CMK (cell line): ENCODE results near the gene MTX2.

Experiments
- DNase-seq: peaks from one replicate; pipeline ENCODE4 v3.0.0-alpha.2; 2010; ENCODE audit warnings: low read depth

MTX2 gene

DNA sequence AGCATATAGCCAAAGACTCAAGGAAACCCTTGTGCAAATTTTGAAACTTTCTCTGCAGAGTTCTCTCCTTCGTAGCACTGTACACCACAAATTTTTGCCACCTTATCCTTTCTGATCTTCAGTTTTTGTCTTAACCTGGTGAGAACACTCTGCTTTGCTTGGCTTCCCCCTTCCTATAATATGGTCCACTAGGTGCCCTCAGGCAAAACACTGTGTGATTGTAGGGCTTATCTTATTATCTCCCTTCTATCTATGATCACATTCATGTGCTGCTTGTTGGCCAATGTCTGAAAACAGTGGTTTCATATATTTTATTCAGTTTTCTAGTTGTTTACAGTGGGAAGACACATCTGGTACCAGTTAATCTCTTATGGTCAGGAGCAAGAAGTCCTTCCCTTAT lies 111.1 kb downstream of the MTX2 start:
- DNase-seq: no peak

DNA sequence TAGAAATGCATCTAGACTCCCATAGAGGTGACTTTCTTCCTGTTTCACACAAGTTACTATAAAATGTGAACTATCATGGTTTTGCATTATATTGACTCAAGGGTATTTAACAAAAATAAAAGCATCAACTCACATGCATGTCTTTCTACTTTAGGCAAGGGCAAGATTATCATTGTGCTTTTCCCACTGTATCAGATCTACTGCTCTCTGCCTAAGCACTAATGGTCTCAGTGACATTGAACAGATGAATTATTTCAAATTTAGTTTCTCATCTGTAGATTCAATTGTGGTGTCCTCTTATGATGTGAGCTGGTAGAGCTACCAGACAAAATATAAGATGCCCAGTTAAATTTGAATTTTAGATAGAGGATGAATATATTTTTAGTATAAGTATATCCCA lies 113.9 kb downstream of the MTX2 start:
- no peak for DNase-seq

DNA sequence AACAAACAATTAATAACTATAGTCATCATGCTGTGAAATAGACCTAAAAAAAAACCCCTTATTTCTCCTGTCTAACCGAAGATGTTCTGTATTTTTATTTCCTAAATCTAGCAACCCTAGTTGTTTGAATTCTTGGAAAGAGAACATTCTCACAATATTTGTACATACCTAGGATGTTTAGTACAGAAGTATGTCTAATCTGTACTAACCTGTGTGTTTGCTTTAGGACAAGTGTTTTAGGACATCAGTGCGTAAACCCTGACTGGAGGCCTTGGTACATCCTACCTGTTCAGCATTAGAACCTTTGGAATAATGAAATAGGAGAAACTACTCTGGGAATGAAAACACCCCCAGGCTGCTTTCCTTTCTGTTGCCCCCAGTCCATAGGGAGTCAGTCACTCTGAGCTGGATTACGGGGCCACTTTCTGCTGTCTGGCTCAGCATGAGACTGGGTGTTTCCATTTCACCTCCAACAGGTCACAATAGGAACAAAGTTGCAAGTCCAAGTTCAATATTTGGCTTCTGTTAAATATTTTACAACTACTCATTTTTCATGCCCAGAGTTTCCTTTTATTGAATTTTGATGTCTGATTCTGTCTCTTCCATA lies 114.7 kb downstream of the MTX2 start:
- DNase-seq: no peak

- no peak for DNase-seq
Observed at GRCh38 chr2:176385219-176385759, 116.0 kb downstream of the MTX2 start.

DNA sequence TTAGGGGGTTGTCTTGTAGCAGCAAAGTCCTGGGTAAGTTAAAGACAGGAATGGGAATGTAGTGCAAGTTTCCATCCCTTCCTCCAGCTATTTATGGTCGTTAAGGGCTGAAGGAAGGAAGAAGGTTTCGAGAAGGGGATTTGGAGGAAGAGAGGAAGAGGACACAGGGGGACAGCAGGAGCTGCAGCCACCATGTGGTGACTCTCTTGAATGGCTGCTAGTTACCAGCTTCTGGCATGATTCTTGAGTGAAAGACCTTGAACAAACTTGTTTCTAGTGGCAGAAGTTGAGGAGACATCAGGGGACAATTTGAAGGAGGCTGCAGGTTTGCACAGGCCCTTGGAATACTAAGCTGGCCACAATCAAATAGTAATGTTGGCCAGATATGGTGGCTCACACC lies 116.6 kb downstream of the MTX2 start:
- no peak for DNase-seq
